NK-92 treated with Interleukin-12 subunit alpha and Interleukin-12 subunit beta, amount 100 ng/mL, for 24 hours (cell line): ENCODE data around the gene DISP1.

Experiments
- DNase-seq: peaks from one replicate; lab custom pipeline; 2025; lab: John Stamatoyannopoulos, UW

DISP1 gene

GRCh38 chr1:222814536-222815439 is at the start of gene DISP1:
Gene DISP1 (plus strand): TSS chr1:222815039. CDS start chr1:222942824, 127,785 bp downstream.
- DNase-seq = peak; percentile 72

GRCh38 chr1:222767152-222767571 is 47.7 kb upstream of the DISP1 start:
- no peak for DNase-seq

- no peak for DNase-seq
Observed at GRCh38 chr1:222768592-222768991, 46.2 kb upstream of the DISP1 start.

- DNase-seq = no peak
Observed at GRCh38 chr1:222769181-222769580, 45.7 kb upstream of the DISP1 start.

- DNase-seq = no peak
Observed at GRCh38 chr1:222769971-222770620, 44.7 kb upstream of the DISP1 start.

GRCh38 chr1:222772996-222773379 is 41.9 kb upstream of the DISP1 start:
- DNase-seq = peak; percentile 4

- DNase-seq = no peak
Observed at GRCh38 chr1:222777463-222777862, 37.4 kb upstream of the DISP1 start.

GRCh38 chr1:222777977-222778376 is 36.9 kb upstream of the DISP1 start:
- no peak for DNase-seq

- DNase-seq = no peak
Observed at GRCh38 chr1:222781251-222781650, 33.6 kb upstream of the DISP1 start.

- no peak for DNase-seq
Observed at GRCh38 chr1:222783051-222783450, 31.8 kb upstream of the DISP1 start.

GRCh38 chr1:222784371-222784770 is 30.5 kb upstream of the DISP1 start:
- no peak for DNase-seq

GRCh38 chr1:222784916-222785315 is 29.9 kb upstream of the DISP1 start:
- no peak for DNase-seq

GRCh38 chr1:222785529-222785928 is 29.3 kb upstream of the DISP1 start:
- no peak for DNase-seq

- DNase-seq = no peak
Observed at GRCh38 chr1:222786121-222786520, 28.7 kb upstream of the DISP1 start.

GRCh38 chr1:222787729-222788128 is 27.1 kb upstream of the DISP1 start:
- no peak for DNase-seq

- DNase-seq = no peak
Observed at GRCh38 chr1:222788402-222789156, 26.3 kb upstream of the DISP1 start.

- no peak for DNase-seq
Observed at GRCh38 chr1:222790115-222790514, 24.7 kb upstream of the DISP1 start.

- no peak for DNase-seq
Observed at GRCh38 chr1:222790520-222790919, 24.3 kb upstream of the DISP1 start.

- DNase-seq = no peak
Observed at GRCh38 chr1:222791006-222791710, 23.7 kb upstream of the DISP1 start.

- DNase-seq = no peak
Observed at GRCh38 chr1:222792744-222793143, 22.1 kb upstream of the DISP1 start.

- no peak for DNase-seq
Observed at GRCh38 chr1:222794656-222795474, 20.0 kb upstream of the DISP1 start.
